ENCODE measurements around the gene PCDHGB3.
"Not testable (repeated sequence)": the region's sequence is repeated elsewhere in the genome, so short reads cannot be mapped to it uniquely, and the experiment has no call there.

PCDHGB3 gene

DNA sequence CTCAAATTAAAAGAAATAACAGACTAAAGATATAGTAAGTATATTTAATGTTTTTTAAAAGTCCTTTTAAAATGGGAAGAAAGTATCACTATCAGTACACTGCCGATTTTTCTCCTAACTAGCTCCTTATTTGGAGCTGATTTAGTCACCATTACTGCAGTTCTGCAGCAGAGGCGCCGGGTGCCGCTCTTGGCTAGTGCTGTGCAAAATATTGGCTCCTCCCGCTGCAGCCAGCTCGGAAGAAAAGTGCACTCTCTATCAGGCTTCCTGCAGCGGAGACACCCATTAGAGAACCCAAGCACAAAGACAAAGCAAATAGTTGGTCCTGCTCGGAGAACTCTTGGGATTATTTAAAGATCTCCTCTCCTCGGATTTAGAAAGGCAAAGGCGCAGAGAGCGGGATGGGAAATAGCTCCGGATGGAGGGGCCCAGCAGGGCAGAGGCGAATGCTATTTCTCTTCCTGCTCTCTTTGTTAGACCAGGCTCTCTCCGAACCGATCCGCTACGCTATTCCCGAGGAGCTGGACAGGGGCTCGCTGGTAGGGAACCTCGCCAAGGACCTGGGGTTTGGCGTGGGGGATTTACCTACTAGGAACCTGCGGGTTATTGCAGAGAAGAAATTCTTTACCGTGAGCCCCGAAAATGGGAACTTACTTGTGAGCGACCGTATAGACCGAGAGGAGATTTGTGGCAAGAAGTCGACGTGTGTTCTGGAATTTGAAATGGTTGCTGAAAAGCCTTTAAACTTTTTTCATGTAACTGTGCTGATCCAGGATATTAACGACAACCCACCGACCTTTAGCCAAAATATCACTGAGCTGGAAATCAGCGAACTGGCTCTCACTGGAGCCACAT lies at the start of gene PCDHGB3:
Gene PCDHGB3 (plus strand): TSS at position 249 of the 855 bp plus-strand sequence. CDS start 153 bp downstream, at position 402.
- no peak for DNase-seq

DNA sequence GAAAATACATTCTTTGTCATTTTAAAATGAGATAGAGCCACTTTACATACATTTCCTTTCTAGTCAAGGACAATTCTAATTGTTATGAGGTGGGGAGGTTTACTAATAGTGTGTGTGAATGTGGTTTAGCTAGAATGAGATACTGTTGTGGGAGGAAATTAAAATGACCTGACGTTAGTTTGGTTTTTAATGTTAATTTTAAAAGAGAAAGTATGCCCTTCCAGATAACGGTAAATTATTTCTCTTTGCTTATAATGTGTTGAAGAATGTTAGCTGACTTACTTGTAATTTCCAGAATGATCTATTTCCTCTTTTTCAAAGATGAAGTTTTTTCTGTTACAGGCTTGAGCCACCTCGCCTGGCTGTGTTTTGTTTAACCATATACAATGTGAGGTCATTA lies 47.8 kb upstream of the PCDHGB3 start:
- no peak for DNase-seq

DNA sequence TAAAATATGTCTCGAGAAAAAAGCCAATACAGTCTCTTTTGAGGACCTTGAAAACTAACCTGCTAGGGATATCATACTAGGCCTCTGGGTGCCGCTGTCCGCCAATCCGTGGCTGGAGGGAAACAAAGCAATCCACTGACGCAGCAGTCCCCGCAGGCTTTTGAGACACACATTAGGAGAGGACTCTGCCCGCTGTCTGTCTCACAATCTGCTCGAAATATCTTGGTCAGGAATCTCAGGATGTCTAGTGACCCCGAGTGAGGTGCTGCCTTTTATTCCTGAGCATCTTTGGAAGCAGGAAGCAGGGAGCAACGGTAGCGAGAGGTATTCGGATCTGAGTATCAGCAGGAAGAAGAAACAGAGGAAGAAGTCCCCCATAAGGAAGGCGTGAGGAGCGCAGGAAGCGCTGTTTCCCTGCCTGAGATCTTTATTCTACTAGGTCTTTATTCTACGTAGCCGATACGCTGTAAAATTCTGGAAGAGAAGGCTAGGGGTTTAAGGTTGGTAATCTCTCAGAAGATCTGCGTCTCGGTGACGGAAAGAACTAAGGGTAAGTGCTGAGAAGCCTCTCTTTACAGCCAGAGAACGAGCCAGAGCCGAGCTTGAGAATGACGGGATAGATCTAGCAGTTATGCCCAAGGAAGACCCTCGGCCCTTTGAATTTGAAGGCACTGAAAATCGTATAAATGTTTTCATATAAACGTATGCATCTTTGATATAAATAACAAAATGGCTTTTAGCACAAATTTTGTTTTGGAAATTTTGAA lies 43.8 kb upstream of the PCDHGB3 start:
- DNase-seq = no peak

DNA sequence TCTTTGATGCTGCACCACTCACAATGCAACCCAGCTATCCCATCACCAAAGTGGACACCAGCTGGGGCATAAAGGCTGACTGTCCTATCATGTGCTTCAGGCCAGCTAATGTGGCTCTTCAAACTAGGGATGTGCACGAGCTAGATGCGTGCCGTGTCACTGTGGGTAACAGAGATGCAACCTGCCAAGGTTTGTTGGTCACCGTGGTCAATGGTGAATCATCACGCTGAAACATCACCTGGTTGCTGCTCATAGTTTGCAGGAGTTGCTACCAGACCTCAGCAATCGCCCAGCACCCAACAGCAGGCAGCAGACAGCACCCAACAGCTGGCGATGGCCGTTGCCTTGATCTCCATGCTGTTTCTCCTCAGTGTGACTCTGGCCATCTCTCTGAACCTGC lies 41.8 kb upstream of the PCDHGB3 start:
- no peak for DNase-seq

DNA sequence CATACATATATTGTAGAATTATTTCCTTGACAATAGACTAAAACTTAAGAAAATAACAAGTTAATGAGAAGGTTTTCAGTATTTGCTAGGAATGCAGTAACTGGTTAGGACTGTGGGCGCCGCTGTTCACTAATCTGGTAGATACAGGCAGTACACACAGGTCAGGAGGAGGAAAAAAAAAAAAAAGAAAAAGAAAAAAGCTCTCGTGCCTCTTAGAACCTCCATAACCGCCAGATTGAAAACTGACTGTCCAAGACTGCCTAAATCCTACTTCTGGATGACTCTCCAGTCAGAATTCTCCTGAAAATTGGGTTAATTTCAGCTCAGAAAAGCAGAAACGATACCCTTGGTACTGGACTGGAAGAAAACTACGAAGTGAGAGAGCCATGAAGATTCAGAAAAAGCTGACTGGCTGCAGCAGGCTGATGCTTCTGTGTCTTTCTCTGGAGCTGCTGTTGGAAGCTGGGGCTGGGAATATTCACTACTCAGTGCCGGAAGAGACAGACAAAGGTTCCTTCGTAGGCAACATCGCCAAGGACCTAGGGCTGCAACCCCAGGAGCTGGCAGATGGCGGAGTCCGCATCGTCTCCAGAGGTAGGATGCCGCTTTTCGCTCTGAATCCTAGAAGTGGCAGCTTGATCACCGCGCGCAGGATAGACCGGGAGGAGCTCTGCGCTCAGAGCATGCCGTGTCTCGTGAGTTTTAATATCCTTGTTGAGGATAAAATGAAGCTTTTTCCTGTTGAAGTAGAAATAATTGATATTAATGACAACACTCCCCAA lies 39.6 kb upstream of the PCDHGB3 start, which contains the start of gene PCDHGA1:
Gene PCDHGA1 (plus strand): TSS at position 216 of the 782 bp plus-strand sequence.
- DNase-seq = no peak

DNA sequence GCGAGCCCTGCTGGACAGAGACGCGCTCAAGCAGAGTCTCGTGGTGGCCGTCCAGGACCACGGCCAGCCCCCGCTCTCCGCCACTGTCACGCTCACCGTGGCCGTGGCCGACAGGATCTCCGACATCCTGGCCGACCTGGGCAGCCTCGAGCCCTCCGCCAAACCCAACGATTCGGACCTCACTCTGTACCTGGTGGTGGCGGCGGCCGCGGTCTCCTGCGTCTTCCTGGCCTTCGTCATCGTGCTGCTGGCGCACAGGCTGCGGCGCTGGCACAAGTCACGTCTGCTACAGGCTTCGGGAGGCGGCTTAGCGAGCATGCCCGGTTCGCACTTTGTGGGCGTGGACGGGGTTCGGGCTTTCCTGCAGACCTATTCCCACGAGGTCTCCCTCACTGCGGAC lies 37.5 kb upstream of the PCDHGB3 start:
- DNase-seq = not testable (repeated sequence)

DNA sequence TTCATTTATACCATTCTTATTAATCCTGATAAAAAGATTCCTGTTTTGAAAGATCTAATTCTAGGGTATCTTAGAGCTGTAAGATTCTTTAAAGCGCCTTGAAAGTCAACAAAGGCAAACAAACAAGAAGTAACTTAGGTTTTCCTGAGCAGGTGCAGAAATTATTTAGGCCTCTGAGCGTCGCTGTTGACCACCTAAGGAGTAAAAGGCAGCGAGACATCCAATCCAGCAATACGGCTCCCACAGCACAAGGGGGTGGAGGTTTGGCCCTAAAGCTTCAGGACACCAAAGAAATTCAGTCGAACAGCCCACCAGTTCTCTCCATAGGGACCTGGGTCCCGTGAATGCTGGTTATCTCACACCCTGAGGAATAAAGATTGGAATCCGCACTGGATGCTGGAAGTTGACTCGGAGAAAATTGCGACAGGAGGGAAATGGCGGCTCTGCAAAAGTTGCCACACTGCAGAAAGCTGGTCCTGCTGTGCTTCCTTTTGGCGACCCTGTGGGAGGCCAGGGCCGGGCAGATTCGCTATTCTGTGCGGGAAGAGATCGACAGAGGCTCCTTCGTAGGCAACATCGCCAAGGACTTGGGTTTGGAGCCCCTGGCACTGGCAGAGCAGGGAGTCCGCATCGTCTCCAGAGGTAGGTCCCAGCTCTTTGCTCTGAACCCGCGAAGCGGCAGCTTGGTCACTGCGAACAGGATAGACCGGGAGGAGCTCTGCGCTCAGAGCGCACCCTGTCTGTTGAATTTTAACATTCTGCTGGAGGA lies 31.3 kb upstream of the PCDHGB3 start, which contains the start of gene PCDHGA2:
Gene PCDHGA2 (plus strand): TSS at position 223 of the 769 bp plus-strand sequence.
- DNase-seq = no peak

DNA sequence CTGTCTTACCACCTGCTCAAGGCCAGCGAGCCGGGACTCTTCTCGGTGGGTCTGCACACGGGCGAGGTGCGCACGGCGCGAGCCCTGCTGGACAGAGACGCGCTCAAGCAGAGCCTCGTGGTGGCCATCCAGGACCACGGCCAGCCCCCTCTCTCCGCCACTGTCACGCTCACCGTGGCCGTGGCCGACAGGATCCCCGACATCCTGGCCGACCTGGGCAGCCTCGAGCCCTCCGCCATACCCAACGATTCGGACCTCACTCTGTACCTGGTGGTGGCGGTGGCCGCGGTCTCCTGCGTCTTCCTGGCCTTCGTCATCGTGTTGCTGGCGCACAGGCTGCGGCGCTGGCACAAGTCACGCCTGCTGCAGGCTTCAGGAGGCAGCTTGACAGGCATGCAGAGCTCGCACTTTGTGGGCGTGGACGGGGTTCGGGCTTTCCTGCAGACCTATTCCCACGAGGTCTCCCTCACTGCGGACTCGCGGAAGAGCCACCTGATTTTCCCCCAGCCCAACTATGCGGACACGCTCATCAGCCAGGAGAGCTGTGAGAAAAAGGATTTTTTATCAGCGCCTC lies 29.2 kb upstream of the PCDHGB3 start:
- not testable (repeated sequence) for DNase-seq

DNA sequence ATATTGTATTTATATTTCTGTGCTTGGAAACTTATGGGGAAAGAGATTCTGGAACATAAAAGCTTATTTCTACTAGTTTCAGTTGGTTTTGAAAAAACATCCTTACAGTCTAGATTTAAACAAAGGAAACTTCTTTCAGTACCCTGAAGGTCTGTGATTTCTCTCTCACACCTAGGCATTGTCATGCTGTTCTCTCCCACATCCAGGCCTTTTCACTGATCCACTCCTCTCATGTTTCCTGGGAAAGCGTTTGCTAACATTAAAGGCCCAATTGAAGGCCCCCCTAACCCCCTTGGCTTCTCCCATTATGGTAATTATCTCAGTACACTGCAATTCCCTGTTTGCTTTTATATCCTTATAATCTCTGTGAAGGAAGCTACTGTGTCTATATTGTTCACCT lies 27.3 kb upstream of the PCDHGB3 start:
- no peak for DNase-seq

DNA sequence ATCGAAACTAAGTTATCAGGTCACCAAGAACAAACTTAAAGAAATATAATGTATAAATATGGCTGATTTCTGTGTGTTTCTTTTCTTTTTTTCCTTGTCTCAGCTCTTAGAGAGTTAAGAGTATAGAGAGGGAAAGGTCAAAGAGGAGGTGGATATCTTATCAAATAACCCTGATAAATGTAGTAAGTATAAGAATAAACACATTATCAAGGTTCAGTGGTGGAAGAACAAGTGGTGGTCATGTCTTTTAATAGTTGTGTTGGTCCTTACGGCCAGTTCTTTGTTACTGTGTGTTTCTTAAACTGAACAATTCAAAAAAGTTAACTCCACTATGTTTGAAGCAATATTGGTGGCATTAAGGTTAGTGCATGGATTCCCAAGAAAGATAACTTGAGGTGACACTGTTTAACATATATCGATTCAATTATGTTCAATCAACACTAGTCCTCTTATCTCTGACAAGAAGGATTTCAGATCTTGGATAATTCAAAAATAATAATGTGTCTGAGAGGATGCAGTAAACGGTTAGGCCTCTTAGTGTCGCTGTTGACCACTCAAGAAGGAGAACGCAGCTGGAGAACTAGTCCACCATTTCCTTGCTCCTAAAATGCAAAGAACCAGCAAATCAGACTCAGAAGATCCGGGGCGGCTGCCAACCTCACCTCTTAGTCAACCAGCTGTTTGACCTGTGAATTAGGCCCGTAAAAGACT lies 26.6 kb upstream of the PCDHGB3 start, which contains the start of gene PCDHGA3:
Gene PCDHGA3 (plus strand): TSS at position 588 of the 711 bp plus-strand sequence. CDS start 205 bp downstream, outside the sequence.
- no peak for DNase-seq

DNA sequence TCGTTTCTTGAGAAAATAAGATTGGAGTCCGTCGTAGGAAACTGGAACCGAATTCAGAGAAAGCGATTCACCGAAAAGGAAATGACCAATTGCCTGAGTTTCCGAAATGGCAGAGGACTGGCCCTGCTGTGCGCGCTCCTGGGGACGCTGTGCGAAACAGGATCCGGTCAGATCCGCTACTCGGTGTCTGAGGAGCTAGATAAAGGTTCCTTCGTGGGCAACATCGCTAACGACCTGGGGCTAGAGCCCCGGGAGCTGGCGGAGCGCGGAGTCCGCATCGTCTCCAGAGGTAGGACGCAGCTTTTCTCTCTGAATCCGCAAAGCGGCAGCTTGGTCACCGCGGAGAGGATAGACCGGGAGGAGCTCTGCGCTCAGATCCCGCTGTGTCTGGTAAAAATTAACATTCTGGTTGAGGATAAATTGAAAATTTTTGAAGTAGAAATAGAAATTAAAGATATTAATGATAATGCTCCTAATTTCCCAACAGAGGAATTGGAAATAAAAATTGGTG lies 26.0 kb upstream of the PCDHGB3 start:
- no peak for DNase-seq

DNA sequence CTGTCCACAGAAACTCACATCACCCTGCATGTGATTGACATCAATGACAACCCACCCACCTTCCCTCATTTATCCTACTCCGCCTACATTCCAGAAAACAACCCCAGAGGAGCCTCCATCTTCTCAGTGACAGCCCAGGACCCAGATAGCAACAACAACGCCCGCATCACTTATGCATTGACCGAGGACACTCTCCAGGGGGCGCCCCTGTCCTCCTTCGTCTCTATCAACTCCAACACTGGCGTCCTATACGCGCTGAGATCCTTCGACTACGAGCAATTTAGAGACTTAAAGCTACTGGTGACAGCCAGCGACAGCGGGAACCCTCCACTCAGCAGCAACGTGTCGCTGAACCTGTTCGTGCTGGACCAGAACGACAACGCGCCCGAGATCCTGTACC lies 24.7 kb upstream of the PCDHGB3 start:
- DNase-seq = no peak

DNA sequence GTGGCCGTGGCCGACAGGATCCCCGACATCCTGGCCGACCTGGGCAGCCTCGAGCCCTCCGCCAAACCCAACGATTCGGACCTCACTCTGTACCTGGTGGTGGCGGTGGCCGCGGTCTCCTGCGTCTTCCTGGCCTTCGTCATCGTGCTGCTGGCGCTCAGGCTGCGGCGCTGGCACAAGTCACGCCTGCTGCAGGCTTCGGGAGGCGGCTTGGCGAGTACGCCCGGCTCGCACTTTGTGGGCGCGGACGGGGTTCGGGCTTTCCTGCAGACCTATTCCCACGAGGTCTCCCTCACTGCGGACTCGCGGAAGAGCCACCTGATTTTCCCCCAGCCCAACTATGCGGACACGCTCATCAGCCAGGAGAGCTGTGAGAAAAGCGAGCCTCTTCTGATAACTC lies 24.0 kb upstream of the PCDHGB3 start:
- not testable (repeated sequence) for DNase-seq

DNA sequence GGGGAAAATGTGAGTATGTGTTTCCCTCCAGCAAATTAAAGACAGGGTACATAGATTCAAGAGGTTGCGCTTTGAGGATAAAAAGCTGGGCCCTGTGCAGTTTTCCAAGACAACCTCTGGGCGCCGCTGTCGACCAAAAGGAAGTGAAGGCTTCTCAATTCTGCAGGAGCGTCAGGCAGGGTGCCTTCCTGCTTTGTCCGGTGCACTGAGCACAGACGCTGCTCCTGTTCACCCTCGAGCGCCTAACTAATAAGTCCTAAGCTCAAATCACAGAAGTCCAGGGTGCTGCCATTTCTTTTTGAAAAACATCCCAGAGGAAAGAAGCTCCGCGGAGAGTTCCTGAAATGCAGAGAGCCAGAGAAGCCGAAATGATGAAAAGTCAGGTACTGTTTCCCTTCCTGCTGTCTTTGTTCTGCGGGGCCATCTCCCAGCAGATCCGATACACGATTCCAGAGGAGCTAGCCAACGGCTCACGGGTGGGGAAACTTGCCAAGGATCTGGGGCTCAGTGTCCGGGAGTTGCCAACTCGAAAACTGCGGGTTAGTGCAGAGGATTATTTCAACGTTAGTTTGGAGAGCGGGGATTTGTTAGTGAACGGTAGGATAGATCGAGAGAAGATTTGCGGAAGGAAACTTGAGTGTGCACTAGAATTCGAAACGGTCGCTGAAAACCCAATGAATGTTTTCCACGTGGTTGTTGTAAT lies 20.0 kb upstream of the PCDHGB3 start, which contains the start of gene PCDHGB1:
Gene PCDHGB1 (plus strand): TSS at position 183 of the 703 bp plus-strand sequence. CDS start 162 bp downstream, at position 345.
- DNase-seq = no peak

DNA sequence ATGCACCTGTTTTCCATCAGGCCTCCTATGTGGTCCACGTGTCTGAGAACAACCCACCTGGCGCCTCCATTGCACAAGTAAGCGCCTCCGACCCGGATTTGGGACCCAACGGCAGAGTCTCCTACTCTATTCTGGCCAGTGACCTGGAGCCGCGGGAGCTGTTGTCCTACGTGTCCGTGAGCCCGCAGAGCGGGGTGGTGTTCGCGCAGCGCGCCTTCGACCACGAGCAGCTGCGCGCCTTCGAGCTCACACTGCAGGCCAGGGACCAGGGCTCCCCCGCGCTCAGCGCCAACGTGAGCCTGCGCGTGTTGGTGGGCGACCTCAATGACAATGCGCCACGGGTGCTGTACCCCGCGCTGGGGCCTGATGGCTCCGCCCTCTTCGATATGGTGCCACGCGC lies 18.5 kb upstream of the PCDHGB3 start:
- DNase-seq = no peak

DNA sequence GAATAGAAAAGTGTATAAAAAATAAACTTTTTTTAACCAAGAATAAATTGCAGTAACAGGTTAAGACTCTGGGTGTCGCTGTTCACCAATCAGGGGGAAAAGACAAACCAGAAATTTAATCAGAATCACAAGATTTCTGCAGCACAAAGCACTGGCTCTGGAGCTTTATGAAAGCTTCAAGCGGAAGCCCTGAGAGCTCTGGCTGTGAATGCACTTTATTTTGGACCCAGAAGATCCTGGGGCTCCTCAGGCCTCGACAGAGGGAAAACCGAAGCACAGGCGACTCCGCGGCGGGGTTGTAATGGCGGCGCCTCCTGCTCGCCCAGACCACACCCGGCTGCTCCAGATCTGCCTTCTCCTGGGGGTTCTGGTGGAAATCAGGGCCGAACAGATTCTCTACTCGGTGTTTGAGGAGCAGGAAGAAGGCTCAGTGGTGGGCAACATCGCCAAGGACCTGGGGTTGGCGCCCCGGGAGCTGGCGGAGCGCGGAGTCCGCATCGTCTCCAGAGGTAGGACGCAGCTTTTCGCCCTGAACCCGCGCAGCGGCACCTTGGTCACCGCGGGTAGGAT lies 15.1 kb upstream of the PCDHGB3 start, which contains the start of gene PCDHGA4:
Gene PCDHGA4 (plus strand): TSS at position 122 of the 570 bp plus-strand sequence. CDS start 87 bp downstream, at position 209.
- no peak for DNase-seq

DNA sequence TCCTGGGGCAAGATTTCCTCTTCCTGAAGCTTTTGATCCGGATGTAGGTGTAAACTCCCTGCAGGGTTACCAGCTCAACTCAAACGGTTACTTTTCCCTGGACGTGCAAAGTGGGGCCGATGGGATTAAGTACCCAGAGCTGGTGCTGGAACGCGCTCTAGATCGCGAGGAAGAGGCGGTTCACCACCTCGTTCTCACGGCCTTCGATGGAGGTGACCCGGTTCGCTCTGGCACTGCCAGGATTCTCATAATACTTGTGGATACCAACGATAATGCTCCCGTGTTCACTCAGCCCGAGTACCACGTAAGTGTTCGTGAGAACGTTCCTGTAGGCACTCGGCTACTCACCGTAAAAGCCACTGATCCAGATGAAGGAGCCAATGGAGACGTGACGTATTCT lies 14.4 kb upstream of the PCDHGB3 start:
- DNase-seq = no peak

DNA sequence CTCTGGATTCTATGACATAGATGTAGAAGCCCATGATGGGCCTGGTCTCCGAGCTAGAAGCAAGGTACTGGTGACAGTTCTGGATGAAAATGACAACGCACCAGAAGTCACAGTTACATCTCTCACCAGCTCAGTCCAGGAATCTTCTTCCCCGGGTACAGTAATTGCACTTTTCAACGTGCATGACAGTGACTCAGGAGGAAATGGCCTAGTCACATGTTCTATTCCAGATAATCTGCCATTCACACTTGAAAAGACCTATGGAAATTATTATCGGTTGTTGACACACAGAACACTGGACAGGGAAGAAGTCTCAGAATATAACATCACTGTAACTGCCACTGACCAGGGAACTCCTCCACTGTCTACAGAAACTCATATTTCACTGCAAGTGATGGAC lies 13.9 kb upstream of the PCDHGB3 start:
- DNase-seq = no peak

DNA sequence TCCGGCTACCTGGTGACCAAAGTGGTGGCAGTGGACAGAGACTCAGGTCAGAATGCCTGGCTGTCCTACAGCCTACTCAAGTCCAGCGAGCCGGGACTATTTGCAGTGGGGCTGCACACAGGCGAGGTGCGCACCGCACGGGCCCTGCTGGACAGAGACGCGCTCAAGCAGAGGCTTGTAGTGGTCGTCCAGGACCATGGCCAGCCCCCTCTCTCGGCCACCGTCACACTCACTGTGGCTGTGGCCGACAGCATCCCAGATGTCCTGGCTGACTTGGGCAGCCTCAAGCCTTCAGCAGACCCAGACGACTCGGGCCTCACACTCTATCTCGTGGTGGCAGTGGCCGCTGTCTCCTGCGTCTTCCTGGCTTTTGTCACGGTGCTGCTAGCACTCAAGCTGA lies 13.1 kb upstream of the PCDHGB3 start:
- DNase-seq = no peak
